ENCODE data around the gene ATAD2B.

Gene ATAD2B

DNA sequence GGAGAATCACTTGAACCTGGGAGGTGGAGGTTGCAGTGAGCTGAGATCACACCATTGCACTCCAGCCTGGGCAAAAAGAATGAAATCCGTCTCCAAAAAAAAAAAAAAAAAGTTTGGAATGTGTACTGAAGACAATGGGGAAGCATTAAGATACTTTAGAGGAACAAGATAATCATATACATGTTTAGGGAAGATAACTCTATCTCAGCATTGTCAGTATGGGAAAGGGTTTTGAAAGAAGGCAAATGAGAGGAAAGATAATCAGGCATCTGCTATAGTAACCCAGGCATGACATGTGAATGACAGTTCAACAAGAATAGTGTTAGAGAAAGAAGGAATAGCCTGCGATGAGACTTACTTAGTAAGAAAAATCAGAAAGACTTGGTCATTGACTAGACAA lies 112.0 kb downstream of the ATAD2B start:
- H3K4me3 ChIP-seq (ENCODE audit: low read depth, low read length) = no peak overlapping the region
- TF ChIP-seq, protein P1, sequence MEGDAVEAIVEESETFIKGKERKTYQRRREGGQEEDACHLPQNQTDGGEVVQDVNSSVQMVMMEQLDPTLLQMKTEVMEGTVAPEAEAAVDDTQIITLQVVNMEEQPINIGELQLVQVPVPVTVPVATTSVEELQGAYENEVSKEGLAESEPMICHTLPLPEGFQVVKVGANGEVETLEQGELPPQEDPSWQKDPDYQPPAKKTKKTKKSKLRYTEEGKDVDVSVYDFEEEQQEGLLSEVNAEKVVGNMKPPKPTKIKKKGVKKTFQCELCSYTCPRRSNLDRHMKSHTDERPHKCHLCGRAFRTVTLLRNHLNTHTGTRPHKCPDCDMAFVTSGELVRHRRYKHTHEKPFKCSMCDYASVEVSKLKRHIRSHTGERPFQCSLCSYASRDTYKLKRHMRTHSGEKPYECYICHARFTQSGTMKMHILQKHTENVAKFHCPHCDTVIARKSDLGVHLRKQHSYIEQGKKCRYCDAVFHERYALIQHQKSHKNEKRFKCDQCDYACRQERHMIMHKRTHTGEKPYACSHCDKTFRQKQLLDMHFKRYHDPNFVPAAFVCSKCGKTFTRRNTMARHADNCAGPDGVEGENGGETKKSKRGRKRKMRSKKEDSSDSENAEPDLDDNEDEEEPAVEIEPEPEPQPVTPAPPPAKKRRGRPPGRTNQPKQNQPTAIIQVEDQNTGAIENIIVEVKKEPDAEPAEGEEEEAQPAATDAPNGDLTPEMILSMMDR (IDR thresholded peaks at IDR 0.05; ENCODE audit: borderline replicate concordance, insufficient read depth, low read depth, low read length) = no peak

- TF ChIP-seq, protein P1 (IDR thresholded peaks at IDR 0.05; ENCODE audit: borderline replicate concordance, insufficient read depth, low read depth, low read length) = no peak
- H3K4me3 ChIP-seq (ENCODE audit: low read depth, low read length) = no peak overlapping the region
These were observed 113.5 kb downstream of the ATAD2B start for GRCh38 chr2:23813438-23813837.

DNA sequence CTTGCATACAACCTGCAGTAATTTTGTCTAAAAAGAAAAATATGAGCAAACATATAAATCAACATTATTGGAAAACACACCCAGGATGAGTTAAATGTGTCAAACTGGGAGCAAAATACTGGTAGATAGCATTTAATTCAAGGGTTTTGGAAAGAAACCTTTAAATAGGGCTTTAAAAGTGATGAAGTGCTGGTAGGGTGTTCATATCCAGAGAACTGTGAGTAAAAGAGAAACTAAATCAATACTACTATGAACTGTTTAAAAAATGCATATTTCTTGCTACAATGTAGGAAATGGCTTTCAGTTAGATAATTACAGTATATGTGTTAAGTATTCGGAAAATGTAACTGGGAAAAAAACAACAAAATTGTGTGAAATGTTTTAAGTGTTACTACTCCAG lies 117.8 kb downstream of the ATAD2B start:
- H3K4me3 ChIP-seq (ENCODE audit: low read depth, low read length) = no peak overlapping the region
- TF ChIP-seq, protein P1 (IDR thresholded peaks at IDR 0.05; ENCODE audit: borderline replicate concordance, insufficient read depth, low read depth, low read length) = no peak

GRCh38 chr2:23806665-23807249 lies 120.2 kb downstream of the ATAD2B start:
- TF ChIP-seq, protein P1 (IDR thresholded peaks at IDR 0.05; ENCODE audit: borderline replicate concordance, insufficient read depth, low read depth, low read length) = no peak
- no peak overlapping the region for H3K4me3 ChIP-seq (ENCODE audit: low read depth, low read length)

DNA sequence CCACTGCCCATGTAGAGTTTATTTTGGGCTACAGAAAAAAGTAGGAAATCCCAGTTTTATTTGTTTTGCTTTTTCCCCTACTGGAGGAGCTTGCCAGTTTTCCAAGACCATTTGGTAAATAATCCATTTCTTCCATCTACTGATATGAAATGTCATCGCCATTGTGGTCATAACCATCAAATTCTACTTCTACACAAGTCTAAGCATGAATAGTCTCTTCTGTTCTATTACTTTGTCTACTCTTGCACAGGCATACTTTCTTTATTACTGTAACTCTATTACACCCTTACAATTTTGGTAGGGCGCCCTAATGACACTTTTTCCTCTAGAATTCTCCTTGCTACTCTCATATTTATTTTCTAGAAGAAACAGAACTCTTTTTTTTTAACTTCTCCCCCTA lies 120.7 kb downstream of the ATAD2B start:
- H3K4me3 ChIP-seq (ENCODE audit: low read depth, low read length) = no peak overlapping the region
- TF ChIP-seq, protein P1 (IDR thresholded peaks at IDR 0.05; ENCODE audit: borderline replicate concordance, insufficient read depth, low read depth, low read length) = no peak

- no peak overlapping the region for H3K4me3 ChIP-seq (ENCODE audit: low read depth, low read length)
- TF ChIP-seq, protein P1 (IDR thresholded peaks at IDR 0.05; ENCODE audit: borderline replicate concordance, insufficient read depth, low read depth, low read length) = peak; percentile 30; the same call in 1 of the 2 replicates
These were observed 122.9 kb downstream of the ATAD2B start for GRCh38 chr2:23803965-23804542.

DNA sequence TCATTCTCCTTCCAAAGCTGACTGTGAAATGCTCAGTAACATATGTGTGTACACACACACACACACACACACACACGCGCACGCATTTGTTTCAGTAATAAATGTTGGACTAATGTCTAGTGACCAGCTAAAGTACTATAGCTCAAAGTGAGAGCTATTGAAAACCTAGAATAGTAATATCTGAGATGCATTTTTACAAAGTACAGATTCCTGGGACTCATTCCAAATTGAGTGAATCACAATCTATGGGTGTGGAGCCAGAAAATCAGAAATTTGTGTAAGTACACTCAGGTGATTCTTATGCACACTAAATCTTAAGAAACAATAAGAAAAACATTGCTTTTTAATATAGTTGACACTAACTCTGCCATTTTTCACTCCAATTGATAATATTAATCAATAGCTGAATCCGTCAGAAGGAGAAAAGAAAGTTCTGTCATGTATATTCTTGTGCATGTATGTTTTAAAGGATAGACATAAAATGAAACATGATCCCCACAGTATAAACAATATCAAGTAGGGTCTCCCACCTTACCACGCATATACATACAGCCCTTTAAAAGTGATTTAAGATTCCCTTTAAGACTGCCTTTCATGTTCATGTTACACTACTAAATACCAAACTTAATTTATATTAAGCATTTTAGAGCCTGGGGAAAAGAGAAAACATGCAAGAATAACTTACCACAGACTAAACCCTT lies 123.5 kb downstream of the ATAD2B start:
- H3K4me3 ChIP-seq (ENCODE audit: low read depth, low read length) = no peak overlapping the region
- TF ChIP-seq, protein P1 (IDR thresholded peaks at IDR 0.05; ENCODE audit: borderline replicate concordance, insufficient read depth, low read depth, low read length) = no peak

Data from GM12875 (cell line).